ENCODE results near the gene SYTL2. TPM values are rescaled to one million over a fixed set of nuclear protein-coding genes. Genes with fewer than 3 reads are reported as not detected.
A peak's percentile ranks its signal among the peaks of the same experiment; 100 is the strongest.
"Not testable (repeated sequence)": the region's sequence is repeated elsewhere in the genome, so short reads cannot be mapped to it uniquely, and the experiment has no call there.

SYTL2 gene
- total RNA-seq, 2 donors from 2014 or later: 50.0 to 58.8 TPM

- Mint-ChIP-seq H3K4me3 (no peak overlapping the region), H3K27ac (no peak overlapping the region), H3K27me3 (no peaks in the 10 kb centered on the region), H3K36me3 (ENCODE audit: low read depth) (peaks cover 10% of the 10 kb centered on the region), H3K4me1 (peaks cover 28% of the 10 kb centered on the region)
- DNase-seq: no peak
- H3K9me3 ChIP-seq (ENCODE audit: control insufficient read depth, low read length, poor library complexity, severe bottlenecking): no peaks in the 10 kb centered on the region
- no peak for ATAC-seq
These were observed 12.6 kb downstream of the SYTL2 start for GRCh38 chr11:85798361-85798760.

- H3K9me3 ChIP-seq (ENCODE audit: control insufficient read depth, low read length, poor library complexity, severe bottlenecking): no peaks in the 10 kb centered on the region
- Mint-ChIP-seq H3K27ac (peak overlapping the region; percentile 21), H3K4me3 (no peak overlapping the region), H3K27me3 (no peaks in the 10 kb centered on the region), H3K36me3 (ENCODE audit: low read depth) (peaks cover 3% of the 10 kb centered on the region), H3K4me1 (peaks cover 23% of the 10 kb centered on the region)
- no peak for DNase-seq
- ATAC-seq: no peak
These were observed 15.0 kb downstream of the SYTL2 start for GRCh38 chr11:85795712-85796487.

DNA sequence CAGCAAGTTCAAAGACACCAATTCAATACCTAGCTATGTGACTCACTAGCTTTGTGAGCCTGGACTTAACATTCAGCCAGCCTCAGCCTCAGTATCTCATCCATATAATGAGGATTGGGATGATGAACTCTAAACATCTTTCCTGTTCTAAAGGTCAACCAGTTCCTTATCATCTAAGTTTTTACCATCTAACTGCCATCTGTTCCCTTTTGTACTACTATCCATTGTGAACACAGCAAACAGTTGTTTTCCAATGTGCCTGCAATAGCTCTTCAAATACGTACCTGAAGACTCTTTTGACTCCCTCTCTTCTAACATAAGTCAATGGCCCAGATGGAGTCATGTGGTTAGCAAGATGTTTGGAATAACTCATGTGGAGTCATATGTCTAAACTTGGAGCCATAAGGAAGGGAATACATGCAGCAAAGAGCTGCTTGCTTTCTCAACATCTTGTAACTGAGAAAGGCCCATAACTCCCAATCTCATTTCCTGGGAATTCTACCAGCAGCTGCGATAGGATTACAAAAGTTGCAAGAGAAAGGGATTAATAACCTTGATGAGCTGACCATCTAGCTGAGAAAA lies 19.4 kb downstream of the SYTL2 start:
- Mint-ChIP-seq H3K27me3 (no peaks in the 10 kb centered on the region), H3K4me3 (no peak overlapping the region), H3K27ac (no peak overlapping the region), H3K36me3 (ENCODE audit: low read depth) (no peaks in the 10 kb centered on the region), H3K4me1 (peaks cover 12% of the 10 kb centered on the region)
- no peaks in the 10 kb centered on the region for H3K9me3 ChIP-seq (ENCODE audit: control insufficient read depth, low read length, poor library complexity, severe bottlenecking)
- ATAC-seq (no peak), DNase-seq (no peak)

DNA sequence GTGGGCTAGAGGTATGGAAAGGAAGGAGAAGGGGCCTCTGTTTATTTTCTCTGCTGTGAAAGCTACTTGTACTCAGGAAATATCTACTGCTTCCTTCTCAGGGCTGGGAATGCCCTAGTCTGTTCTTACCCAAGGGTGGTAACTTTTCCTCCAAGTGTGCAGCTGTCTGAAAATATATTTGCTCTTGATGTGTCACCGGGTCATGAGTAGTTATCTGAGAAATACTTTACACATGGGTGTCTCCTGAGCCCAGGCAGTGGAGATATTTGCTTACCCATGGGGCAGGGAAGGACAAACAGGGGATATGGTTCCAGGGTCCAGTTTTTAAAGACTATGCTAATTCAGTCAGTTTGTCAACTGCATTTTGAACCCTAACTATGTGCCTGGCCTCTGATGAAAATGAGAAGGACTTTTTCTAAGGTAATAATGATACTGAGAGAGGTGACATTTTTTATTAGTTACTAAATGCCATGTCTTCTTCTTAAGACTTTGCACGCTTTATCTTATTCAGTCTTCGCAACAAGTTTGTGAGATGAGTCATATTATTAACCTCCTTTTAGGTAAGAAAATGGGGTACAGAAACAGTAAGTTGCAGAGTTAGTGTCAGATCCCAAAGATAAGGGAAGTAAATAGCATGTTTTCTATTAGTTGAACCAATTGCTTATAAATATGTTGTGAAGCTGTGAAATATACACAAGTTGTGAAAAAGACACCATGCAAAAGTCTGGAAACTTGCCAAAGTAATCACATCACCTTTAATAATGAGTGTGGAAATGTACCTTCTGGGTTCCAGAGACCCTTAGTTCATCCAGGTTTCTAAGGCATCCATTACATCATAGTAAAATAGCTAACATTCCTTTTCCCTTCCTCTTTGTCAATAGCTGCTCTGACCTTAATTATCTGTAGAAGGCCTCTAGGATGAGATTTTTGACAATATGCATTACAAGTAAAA lies 22.9 kb downstream of the SYTL2 start:
- H3K9me3 ChIP-seq (ENCODE audit: control insufficient read depth, low read length, poor library complexity, severe bottlenecking): no peaks in the 10 kb centered on the region
- Mint-ChIP-seq H3K27ac (peak overlapping the region; percentile 8), H3K27me3 (no peaks in the 10 kb centered on the region), H3K36me3 (ENCODE audit: low read depth) (no peaks in the 10 kb centered on the region), H3K4me3 (no peak overlapping the region), H3K4me1 (peaks cover 27% of the 10 kb centered on the region)
- DNase-seq (no peak), ATAC-seq (no peak)

DNA sequence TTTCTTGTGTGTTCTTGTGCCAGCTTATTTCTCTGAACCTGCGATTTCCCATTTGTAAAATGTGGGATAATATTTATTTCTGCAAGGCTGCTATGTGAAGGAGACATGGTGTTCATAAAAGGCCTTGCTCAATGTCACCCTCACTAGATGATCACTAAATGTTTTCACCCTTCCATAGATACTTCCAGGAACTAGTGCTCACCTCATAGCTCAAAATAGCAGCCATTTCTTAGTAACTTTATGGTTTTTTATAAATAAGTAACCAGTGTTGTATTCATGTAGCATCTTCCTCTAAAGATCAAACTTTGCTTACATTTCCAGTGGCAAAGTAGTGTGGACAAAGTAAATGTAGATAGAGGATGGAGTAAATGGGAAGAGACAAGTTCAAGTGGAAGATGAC lies 23.8 kb downstream of the SYTL2 start:
- H3K9me3 ChIP-seq (ENCODE audit: control insufficient read depth, low read length, poor library complexity, severe bottlenecking): no peaks in the 10 kb centered on the region
- DNase-seq: no peak
- Mint-ChIP-seq H3K27ac (no peak overlapping the region), H3K4me1 (peaks cover 27% of the 10 kb centered on the region), H3K27me3 (no peaks in the 10 kb centered on the region), H3K36me3 (ENCODE audit: low read depth) (no peaks in the 10 kb centered on the region), H3K4me3 (no peak overlapping the region)
- no peak for ATAC-seq

- no peaks in the 10 kb centered on the region for H3K27me3 Mint-ChIP-seq
- H3K4me3 Mint-ChIP-seq: no peak overlapping the region
- H3K4me1 Mint-ChIP-seq: peaks cover 43% of the 10 kb centered on the region
These were observed 26.3 kb downstream of the SYTL2 start for GRCh38 chr11:85784480-85785265.

DNA sequence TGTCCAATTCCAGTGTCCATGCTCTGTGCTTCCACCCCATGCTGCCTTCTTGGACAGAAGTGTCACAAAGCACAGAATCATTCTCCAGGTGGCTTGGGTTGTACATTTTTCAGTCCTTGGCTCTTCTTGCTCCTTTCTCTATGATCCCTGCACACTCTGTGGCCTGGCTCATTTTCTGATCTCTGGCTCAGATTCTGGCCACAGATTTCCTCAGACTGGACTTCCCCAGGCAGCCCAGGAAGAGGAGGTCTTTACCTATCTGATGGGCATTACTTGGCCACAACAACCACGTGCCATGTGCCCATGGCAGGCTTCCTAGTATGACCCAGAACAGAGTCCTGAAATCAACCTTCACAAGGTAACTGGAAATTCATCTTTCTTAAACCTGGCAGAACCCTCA lies 27.2 kb downstream of the SYTL2 start:
- Mint-ChIP-seq H3K4me1 (peaks cover 40% of the 10 kb centered on the region), H3K36me3 (ENCODE audit: low read depth) (peaks cover 2% of the 10 kb centered on the region), H3K27me3 (no peaks in the 10 kb centered on the region), H3K27ac (peak overlapping the region; percentile 6), H3K4me3 (no peak overlapping the region)
- H3K9me3 ChIP-seq (ENCODE audit: control insufficient read depth, low read length, poor library complexity, severe bottlenecking): no peaks in the 10 kb centered on the region
- ATAC-seq (no peak), DNase-seq (no peak)

More at GRCh38 chr11:85784480-85785265, 26.3 kb downstream of the SYTL2 start:
- H3K27ac Mint-ChIP-seq: peak overlapping the region; percentile 6
- DNase-seq (no peak), ATAC-seq (no peak)
- no peaks in the 10 kb centered on the region for H3K9me3 ChIP-seq (ENCODE audit: control insufficient read depth, low read length, poor library complexity, severe bottlenecking)
- peaks cover 2% of the 10 kb centered on the region for H3K36me3 Mint-ChIP-seq (ENCODE audit: low read depth)

DNA sequence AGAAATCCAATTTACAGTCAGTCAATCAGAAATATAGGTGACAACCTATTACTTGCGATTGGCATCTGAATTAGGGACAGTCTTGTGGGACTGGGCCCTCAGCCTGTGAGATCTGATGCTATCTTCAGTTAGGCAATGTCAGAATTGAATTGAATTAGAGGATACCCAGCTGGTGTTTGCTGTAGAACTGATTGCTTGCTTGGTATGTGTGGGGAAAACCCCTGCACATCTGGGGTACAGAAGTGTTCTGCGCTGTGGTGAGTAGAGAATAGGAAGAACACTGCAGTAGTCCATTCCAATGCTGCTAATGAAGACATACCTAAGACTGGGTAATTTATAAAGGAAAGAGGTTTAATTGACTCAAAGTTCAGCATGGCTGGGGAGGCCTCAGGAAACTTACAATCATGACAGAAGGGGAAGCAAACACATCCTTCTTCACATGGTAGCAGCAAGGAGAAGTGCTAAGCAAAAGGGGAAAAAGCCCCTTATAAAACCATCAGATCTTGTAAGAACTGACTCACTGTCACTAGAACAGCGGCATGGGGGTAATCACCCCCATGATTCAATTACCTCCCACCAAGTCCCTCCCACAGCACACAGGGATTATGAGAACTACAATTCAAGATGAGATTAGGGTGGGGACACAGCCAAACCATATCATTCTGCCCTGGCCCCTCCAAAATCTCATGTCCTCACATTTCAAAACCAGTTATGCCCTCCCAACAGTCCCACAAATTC lies 30.0 kb downstream of the SYTL2 start:
- not testable (repeated sequence) for H3K36me3 Mint-ChIP-seq (ENCODE audit: low read depth); DNase-seq; H3K4me3 Mint-ChIP-seq; H3K9me3 ChIP-seq (ENCODE audit: control insufficient read depth, low read length, poor library complexity, severe bottlenecking); H3K27me3 Mint-ChIP-seq
- H3K27ac Mint-ChIP-seq: peak overlapping the region; percentile 81
- peaks cover 32% of the 10 kb centered on the region for H3K4me1 Mint-ChIP-seq
- ATAC-seq: peak; percentile 81

DNA sequence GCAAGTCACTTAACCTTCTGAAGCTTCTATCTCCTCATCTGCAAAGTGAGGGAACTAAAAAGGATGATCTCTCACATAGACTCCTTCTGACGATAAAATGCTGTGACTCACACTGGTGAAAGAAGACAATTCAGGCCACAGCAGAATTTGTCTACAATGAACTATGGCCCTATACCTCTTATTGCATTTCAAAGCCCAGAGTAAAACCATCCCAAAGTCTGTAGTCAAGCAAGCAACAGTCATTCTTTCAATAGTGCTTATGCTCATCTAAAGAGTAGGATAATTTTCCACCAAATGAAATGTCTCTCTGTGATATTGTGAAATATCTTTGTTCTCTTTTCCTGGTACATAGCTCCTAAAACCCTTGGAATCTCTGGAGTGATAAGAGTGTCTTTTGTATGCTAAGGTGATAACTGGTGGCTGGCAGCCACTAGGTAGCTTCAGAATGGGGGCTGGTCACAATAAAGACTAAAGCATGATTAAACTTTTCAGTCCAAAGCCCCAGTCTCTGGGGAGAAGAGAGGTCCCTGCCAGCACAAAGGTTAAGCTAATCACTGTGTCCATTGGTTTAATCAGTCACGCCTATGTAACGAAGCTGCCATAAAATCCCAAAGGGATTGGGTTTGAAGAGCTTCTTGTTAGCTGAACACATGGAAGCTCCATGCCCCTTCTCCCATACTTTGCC lies 30.8 kb downstream of the SYTL2 start:
- peak overlapping the region; percentile 81 for H3K27ac Mint-ChIP-seq
- H3K27me3 Mint-ChIP-seq: no peaks in the 10 kb centered on the region
- no peaks in the 10 kb centered on the region for H3K9me3 ChIP-seq (ENCODE audit: control insufficient read depth, low read length, poor library complexity, severe bottlenecking)
- DNase-seq (no peak), ATAC-seq (no peak)
- H3K4me3 Mint-ChIP-seq: no peak overlapping the region
- H3K4me1 Mint-ChIP-seq: peaks cover 30% of the 10 kb centered on the region
- peaks cover 2% of the 10 kb centered on the region for H3K36me3 Mint-ChIP-seq (ENCODE audit: low read depth)

- ATAC-seq; H3K27me3 Mint-ChIP-seq; H3K27ac Mint-ChIP-seq; DNase-seq; H3K4me3 Mint-ChIP-seq; H3K9me3 ChIP-seq (ENCODE audit: control insufficient read depth, low read length, poor library complexity, severe bottlenecking); H3K36me3 Mint-ChIP-seq (ENCODE audit: low read depth): not testable (repeated sequence)
- H3K4me1 Mint-ChIP-seq: peaks cover 30% of the 10 kb centered on the region
These were observed 33.4 kb downstream of the SYTL2 start for GRCh38 chr11:85777603-85777972.

- no peaks in the 10 kb centered on the region for H3K9me3 ChIP-seq (ENCODE audit: control insufficient read depth, low read length, poor library complexity, severe bottlenecking)
- no peak for DNase-seq
- H3K36me3 Mint-ChIP-seq (ENCODE audit: low read depth): peaks cover 6% of the 10 kb centered on the region
- no peak overlapping the region for H3K27ac Mint-ChIP-seq
- no peak overlapping the region for H3K4me3 Mint-ChIP-seq
- ATAC-seq: no peak
- H3K4me1 Mint-ChIP-seq: peaks cover 30% of the 10 kb centered on the region
- peaks cover 4% of the 10 kb centered on the region for H3K27me3 Mint-ChIP-seq
These were observed 33.9 kb downstream of the SYTL2 start for GRCh38 chr11:85776951-85777602.
